GM23338 (cell line): ENCODE results near the gene TNNC1. TPM values are rescaled to one million over a fixed set of nuclear protein-coding genes. Genes with fewer than 3 reads are reported as not detected.

ENCODE experiments used
- ATAC-seq: fragments of 200-7000 bp; cut with Tn5 transposase; 3 replicates; pipeline ENCODE4 v1.9.1; 2020
- DNase-seq: peaks from one replicate; pipeline ENCODE4 v3.0.0-alpha.2; 2015; ENCODE audit warnings: low spot score
- H2AFZ ChIP-seq: fragments of 200-600 bp; sonication (generic); 2 replicates; pipeline ENCODE4 v1.8.0; 2016; ENCODE audit warnings: antibody characterized with exemption, mild to moderate bottlenecking, moderate library complexity
- H3F3A ChIP-seq: fragments of 200-600 bp; sonication (generic); replicated peaks from 2 replicates; pipeline ENCODE4 v1.8.0; 2017; ENCODE audit warnings: antibody characterized with exemption, mixed run types, low read depth
- H3K27ac ChIP-seq: fragments of 200-600 bp; sonication (generic); 2 replicates; pipeline ENCODE4 v1.6.1; 2016; ENCODE audit warnings: low read depth
- H3K27me3 ChIP-seq: fragments of 200-600 bp; sonication (generic); 2 replicates; pipeline ENCODE4 v1.8.0; 2016; ENCODE audit warnings: mild to moderate bottlenecking, mixed run types, moderate library complexity; ENCODE audit not compliant: insufficient read depth
- H3K36me3 ChIP-seq: fragments of 200-600 bp; sonication (generic); 2 replicates; pipeline ENCODE4 v1.8.0; 2016; ENCODE audit warnings: mild to moderate bottlenecking; ENCODE audit not compliant: insufficient read depth
- H3K4me1 ChIP-seq: fragments of 200-600 bp; sonication (generic); 2 replicates; pipeline ENCODE4 v1.8.0; 2016; ENCODE audit warnings: mild to moderate bottlenecking, moderate library complexity; ENCODE audit not compliant: insufficient read depth
- H3K4me2 ChIP-seq: fragments of 200-600 bp; sonication (generic); 2 replicates; pipeline ENCODE4 v1.7.1; 2017; ENCODE audit warnings: mixed run types
- H3K4me3 ChIP-seq: fragments of 200-600 bp; sonication (generic); 2 replicates; pipeline ENCODE4 v1.6.1; 2016; ENCODE audit warnings: mixed run types
- H3K79me2 ChIP-seq: fragments of 200-600 bp; sonication (generic); replicated peaks from 2 replicates; pipeline ENCODE4 v1.8.0; 2017; ENCODE audit warnings: mild to moderate bottlenecking; ENCODE audit not compliant: insufficient read depth
- H3K9me2 ChIP-seq: fragments of 200-600 bp; sonication (generic); 2 replicates; pipeline ENCODE4 v1.8.0; 2017; ENCODE audit not compliant: insufficient read depth
- H4K20me1 ChIP-seq: fragments of 200-600 bp; sonication (generic); replicated peaks from 2 replicates; pipeline ENCODE4 v1.8.0; 2017; ENCODE audit warnings: mild to moderate bottlenecking; ENCODE audit not compliant: insufficient read depth
- H3K27ac Mint-ChIP-seq: 2 replicates; pipeline ENCODE4 v1.8.0; 2020; ENCODE audit warnings: inconsistent platforms, mild to moderate bottlenecking, moderate library complexity, mixed read lengths
- H3K27me3 Mint-ChIP-seq: 3 replicates; pipeline ENCODE4 v1.8.0; 2022; ENCODE audit warnings: low read depth, mild to moderate bottlenecking, moderate library complexity, mixed read lengths, inconsistent platforms; ENCODE audit not compliant: insufficient read depth, poor library complexity
- H3K36me3 Mint-ChIP-seq: 3 replicates; pipeline ENCODE4 v1.8.0; 2021; ENCODE audit warnings: low read depth, mild to moderate bottlenecking, inconsistent platforms, moderate library complexity, mixed read lengths
- H3K4me1 Mint-ChIP-seq: 3 replicates; pipeline ENCODE4 v1.8.0; 2020; ENCODE audit warnings: mild to moderate bottlenecking, inconsistent platforms, mixed read lengths
- H3K4me3 Mint-ChIP-seq: 3 replicates; pipeline ENCODE4 v1.8.0; 2021; ENCODE audit warnings: moderate library complexity, mild to moderate bottlenecking, inconsistent platforms, mixed read lengths
- H3K9me3 Mint-ChIP-seq: 3 replicates; pipeline ENCODE4 v1.8.0; 2020; ENCODE audit warnings: moderate library complexity, mild to moderate bottlenecking, inconsistent platforms, mixed read lengths
- CREB1 ChIP-seq: fragments of 250-450 bp; sonication (Bioruptor Pico); IDR thresholded peaks from 2 replicates; pipeline ENCODE4 v1.5.0; 2020; ENCODE audit warnings: low read depth, mild to moderate bottlenecking, moderate library complexity
- EZH2 ChIP-seq: fragments of 200-600 bp; sonication (generic); IDR thresholded peaks from one replicate; pipeline ENCODE4 v1.8.0; 2017; ENCODE audit warnings: antibody characterized with exemption, mild to moderate bottlenecking, low read depth; ENCODE audit not compliant: unreplicated experiment
- EZH2phosphoT487 ChIP-seq: fragments of 200-600 bp; sonication (generic); IDR thresholded peaks from one replicate; pipeline ENCODE4 v1.8.1; 2018; ENCODE audit warnings: antibody characterized with exemption; ENCODE audit not compliant: unreplicated experiment
- JUNB ChIP-seq: IDR thresholded peaks from one replicate; pipeline ENCODE4 v1.6.1; 2016; ENCODE audit warnings: antibody characterized with exemption; ENCODE audit not compliant: unreplicated experiment
- NANOG ChIP-seq: IDR thresholded peaks from 2 replicates; pipeline ENCODE4 v1.6.1; 2016; ENCODE audit warnings: antibody characterized with exemption, borderline replicate concordance
- POLR2AphosphoS5 ChIP-seq: IDR thresholded peaks from 2 replicates; pipeline ENCODE4 v1.6.1; 2016; ENCODE audit warnings: antibody characterized with exemption, low read depth
- STAT1 ChIP-seq: IDR thresholded peaks from one replicate; pipeline ENCODE4 v1.6.1; 2016; ENCODE audit warnings: antibody characterized with exemption; ENCODE audit not compliant: unreplicated experiment
- ZNF114 ChIP-seq: fragments of 250-450 bp; sonication (Bioruptor Pico); IDR thresholded peaks from 2 replicates; pipeline ENCODE4 v1.5.0; 2020; ENCODE audit warnings: mild to moderate bottlenecking, moderate library complexity
- ZNF331 ChIP-seq: fragments of 250-450 bp; sonication (Bioruptor Pico); IDR thresholded peaks from 2 replicates; pipeline ENCODE4 v1.5.0; 2020; ENCODE audit warnings: low read depth, mild to moderate bottlenecking, moderate library complexity
- long read RNA-seq: library from polyadenylated mRNA; unstranded; transcript quantifications from one replicate; pipeline ENCODE4 v2.0.0, GENCODE V29; 2020; ENCODE audit not compliant: unreplicated experiment
- polyA plus RNA-seq: library from polyadenylated mRNA; unstranded; fragments of >200 nt; fragmentation: Nextera tagmentation; extraction: Ambion mirVana; gene quantifications from 2 replicates; pipeline ENCODE4 v1.2.1, GENCODE V29; 2016
- total RNA-seq: library from RNA; depleted of rRNA; stranded (reverse); fragments of >200 nt; shearing (Covaris generic); gene quantifications from 2 replicates; pipeline ENCODE4 v1.2.3, GENCODE V29; 2014; rRNA removed
- TF ChIP-seq, protein P1 (sequence below), 2 experiments: fragments of 200-600 bp in 1 of 2; sonication (generic) in 1 of 2; conservative IDR thresholded peaks; 2 replicates each; pipeline versions ENCODE4 v1.5.1 to v1.6.1; 2016 to 2017; ENCODE audit warnings: antibody characterized with exemption in 2 of 2, low read depth in 2 of 2, mild to moderate bottlenecking in 2 of 2, moderate library complexity in 1 of 2
- TF ChIP-seq, protein P2 (sequence below): IDR thresholded peaks from one replicate; pipeline ENCODE4 v1.6.1; 2018; ENCODE audit warnings: antibody characterized with exemption; ENCODE audit not compliant: unreplicated experiment
- TF ChIP-seq, protein P3 (sequence below): IDR thresholded peaks from 2 replicates; pipeline ENCODE4 v1.6.1; 2016; ENCODE audit warnings: antibody characterized with exemption
- TF ChIP-seq, protein P4 (sequence below): fragments of 250-450 bp; sonication (Bioruptor Pico); IDR thresholded peaks from 2 replicates; pipeline ENCODE4 v1.5.0; 2020; ENCODE audit warnings: mild to moderate bottlenecking, moderate library complexity

The TNNC1 gene
- total RNA-seq (1.7 and 6.5 TPM in 2 replicates), polyA plus RNA-seq (6.9 and 8.3 TPM in 2 replicates)
- long read RNA-seq, transcript TNNC1-201 (6 exons, 714 nt), result major isoform, 6 of 6 reads
- long read RNA-seq, partial matches to known transcripts, result 0 of 6 reads
- long read RNA-seq, other reads (novel, unspliced or antisense), result 0 of 6 reads

DNA sequence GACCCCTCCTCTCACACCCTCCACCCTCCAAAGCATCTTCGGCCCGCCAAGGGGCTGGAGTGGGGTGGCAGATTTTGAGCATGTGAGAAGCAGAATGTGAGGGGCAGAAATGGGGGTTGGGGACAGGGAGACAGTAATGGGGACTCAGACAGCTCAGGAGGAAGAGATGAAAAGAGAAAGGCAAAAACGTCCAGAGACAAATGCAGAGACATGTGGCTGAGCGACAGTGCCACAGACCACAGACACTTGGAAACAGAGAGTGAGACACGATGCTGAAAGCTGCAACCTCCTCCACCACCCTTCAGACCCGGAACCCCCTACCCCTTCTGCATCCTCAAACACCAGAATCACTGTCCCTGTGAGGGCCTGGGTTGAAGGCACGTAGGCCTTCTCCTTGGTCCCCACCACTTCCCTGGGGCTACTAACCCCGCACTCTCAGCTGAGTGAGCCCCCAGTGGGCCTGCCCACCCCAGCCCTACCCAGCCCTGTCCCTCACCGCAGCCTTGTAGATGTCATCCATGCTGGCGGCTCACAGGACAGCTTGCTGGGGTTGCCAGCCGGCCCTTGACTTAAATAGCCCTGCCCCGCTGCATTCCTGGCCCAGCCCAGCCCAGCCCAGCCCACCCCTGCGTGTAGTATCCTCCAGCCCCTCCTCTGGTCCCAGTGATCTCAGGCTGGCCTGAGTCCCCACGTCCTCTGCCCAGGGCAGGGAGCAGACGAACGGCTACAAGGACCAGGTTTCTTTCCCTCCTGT lies at the start of gene TNNC1:
TNNC1 (minus strand) TSS at position 546 of the 754 bp plus-strand sequence; CDS start at position 520, 26 bp downstream.
- Histone ChIP-seq H3K27ac (no peak within 1 kb of the TSS), H3K4me2 (peak within 1 kb of the TSS; percentile 91), H3K79me2 (peaks cover 29% of the 10 kb centered on the region), H3K27me3 (no peaks in the 10 kb centered on the region), H3K4me1 (peaks cover 26% of the 10 kb centered on the region), H3F3A (no peaks in the 10 kb centered on the region; the same call in 1 of the 2 replicates), H2AFZ (peak within 1 kb of the TSS; percentile 96), H3K9me2 (no peaks in the 10 kb centered on the region), H3K4me3 (no peak within 1 kb of the TSS), H4K20me1 (peaks cover 18% of the 10 kb centered on the region), H3K36me3 (peaks cover 18% of the 10 kb centered on the region; the same call in 1 of the 2 replicates)
- Mint-ChIP-seq H3K27ac (no peak within 1 kb of the TSS), H3K4me1 (peaks cover 39% of the 10 kb centered on the region), H3K9me3 (no peaks in the 10 kb centered on the region; the same call in 2 of the 3 replicates), H3K27me3 (peaks cover 11% of the 10 kb centered on the region), H3K4me3 (peak within 1 kb of the TSS; percentile 88), H3K36me3 (peaks cover 17% of the 10 kb centered on the region)
- no peak for TF ChIP-seq EZH2
- no peak for TF ChIP-seq ZNF114 (CRISPR knock-in tag)
- no peak for TF ChIP-seq EZH2phosphoT487
- TF ChIP-seq ZNF331 (CRISPR knock-in tag), result no peak
- TF ChIP-seq CREB1 (CRISPR knock-in tag), result no peak
- TF ChIP-seq, protein P1, sequence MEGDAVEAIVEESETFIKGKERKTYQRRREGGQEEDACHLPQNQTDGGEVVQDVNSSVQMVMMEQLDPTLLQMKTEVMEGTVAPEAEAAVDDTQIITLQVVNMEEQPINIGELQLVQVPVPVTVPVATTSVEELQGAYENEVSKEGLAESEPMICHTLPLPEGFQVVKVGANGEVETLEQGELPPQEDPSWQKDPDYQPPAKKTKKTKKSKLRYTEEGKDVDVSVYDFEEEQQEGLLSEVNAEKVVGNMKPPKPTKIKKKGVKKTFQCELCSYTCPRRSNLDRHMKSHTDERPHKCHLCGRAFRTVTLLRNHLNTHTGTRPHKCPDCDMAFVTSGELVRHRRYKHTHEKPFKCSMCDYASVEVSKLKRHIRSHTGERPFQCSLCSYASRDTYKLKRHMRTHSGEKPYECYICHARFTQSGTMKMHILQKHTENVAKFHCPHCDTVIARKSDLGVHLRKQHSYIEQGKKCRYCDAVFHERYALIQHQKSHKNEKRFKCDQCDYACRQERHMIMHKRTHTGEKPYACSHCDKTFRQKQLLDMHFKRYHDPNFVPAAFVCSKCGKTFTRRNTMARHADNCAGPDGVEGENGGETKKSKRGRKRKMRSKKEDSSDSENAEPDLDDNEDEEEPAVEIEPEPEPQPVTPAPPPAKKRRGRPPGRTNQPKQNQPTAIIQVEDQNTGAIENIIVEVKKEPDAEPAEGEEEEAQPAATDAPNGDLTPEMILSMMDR (conservative IDR thresholded peaks at IDR 0.05; ENCODE audit: low read depth in 2 of 2), result no peak
- no peak for TF ChIP-seq POLR2AphosphoS5
- TF ChIP-seq, protein P2, sequence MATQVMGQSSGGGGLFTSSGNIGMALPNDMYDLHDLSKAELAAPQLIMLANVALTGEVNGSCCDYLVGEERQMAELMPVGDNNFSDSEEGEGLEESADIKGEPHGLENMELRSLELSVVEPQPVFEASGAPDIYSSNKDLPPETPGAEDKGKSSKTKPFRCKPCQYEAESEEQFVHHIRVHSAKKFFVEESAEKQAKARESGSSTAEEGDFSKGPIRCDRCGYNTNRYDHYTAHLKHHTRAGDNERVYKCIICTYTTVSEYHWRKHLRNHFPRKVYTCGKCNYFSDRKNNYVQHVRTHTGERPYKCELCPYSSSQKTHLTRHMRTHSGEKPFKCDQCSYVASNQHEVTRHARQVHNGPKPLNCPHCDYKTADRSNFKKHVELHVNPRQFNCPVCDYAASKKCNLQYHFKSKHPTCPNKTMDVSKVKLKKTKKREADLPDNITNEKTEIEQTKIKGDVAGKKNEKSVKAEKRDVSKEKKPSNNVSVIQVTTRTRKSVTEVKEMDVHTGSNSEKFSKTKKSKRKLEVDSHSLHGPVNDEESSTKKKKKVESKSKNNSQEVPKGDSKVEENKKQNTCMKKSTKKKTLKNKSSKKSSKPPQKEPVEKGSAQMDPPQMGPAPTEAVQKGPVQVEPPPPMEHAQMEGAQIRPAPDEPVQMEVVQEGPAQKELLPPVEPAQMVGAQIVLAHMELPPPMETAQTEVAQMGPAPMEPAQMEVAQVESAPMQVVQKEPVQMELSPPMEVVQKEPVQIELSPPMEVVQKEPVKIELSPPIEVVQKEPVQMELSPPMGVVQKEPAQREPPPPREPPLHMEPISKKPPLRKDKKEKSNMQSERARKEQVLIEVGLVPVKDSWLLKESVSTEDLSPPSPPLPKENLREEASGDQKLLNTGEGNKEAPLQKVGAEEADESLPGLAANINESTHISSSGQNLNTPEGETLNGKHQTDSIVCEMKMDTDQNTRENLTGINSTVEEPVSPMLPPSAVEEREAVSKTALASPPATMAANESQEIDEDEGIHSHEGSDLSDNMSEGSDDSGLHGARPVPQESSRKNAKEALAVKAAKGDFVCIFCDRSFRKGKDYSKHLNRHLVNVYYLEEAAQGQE, result no peak
- TF ChIP-seq, protein P3, sequence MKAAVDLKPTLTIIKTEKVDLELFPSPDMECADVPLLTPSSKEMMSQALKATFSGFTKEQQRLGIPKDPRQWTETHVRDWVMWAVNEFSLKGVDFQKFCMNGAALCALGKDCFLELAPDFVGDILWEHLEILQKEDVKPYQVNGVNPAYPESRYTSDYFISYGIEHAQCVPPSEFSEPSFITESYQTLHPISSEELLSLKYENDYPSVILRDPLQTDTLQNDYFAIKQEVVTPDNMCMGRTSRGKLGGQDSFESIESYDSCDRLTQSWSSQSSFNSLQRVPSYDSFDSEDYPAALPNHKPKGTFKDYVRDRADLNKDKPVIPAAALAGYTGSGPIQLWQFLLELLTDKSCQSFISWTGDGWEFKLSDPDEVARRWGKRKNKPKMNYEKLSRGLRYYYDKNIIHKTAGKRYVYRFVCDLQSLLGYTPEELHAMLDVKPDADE, result no peak
- TF ChIP-seq JUNB, result no peak
- TF ChIP-seq STAT1, result no peak
- no peak for TF ChIP-seq NANOG
- TF ChIP-seq, protein P4, sequence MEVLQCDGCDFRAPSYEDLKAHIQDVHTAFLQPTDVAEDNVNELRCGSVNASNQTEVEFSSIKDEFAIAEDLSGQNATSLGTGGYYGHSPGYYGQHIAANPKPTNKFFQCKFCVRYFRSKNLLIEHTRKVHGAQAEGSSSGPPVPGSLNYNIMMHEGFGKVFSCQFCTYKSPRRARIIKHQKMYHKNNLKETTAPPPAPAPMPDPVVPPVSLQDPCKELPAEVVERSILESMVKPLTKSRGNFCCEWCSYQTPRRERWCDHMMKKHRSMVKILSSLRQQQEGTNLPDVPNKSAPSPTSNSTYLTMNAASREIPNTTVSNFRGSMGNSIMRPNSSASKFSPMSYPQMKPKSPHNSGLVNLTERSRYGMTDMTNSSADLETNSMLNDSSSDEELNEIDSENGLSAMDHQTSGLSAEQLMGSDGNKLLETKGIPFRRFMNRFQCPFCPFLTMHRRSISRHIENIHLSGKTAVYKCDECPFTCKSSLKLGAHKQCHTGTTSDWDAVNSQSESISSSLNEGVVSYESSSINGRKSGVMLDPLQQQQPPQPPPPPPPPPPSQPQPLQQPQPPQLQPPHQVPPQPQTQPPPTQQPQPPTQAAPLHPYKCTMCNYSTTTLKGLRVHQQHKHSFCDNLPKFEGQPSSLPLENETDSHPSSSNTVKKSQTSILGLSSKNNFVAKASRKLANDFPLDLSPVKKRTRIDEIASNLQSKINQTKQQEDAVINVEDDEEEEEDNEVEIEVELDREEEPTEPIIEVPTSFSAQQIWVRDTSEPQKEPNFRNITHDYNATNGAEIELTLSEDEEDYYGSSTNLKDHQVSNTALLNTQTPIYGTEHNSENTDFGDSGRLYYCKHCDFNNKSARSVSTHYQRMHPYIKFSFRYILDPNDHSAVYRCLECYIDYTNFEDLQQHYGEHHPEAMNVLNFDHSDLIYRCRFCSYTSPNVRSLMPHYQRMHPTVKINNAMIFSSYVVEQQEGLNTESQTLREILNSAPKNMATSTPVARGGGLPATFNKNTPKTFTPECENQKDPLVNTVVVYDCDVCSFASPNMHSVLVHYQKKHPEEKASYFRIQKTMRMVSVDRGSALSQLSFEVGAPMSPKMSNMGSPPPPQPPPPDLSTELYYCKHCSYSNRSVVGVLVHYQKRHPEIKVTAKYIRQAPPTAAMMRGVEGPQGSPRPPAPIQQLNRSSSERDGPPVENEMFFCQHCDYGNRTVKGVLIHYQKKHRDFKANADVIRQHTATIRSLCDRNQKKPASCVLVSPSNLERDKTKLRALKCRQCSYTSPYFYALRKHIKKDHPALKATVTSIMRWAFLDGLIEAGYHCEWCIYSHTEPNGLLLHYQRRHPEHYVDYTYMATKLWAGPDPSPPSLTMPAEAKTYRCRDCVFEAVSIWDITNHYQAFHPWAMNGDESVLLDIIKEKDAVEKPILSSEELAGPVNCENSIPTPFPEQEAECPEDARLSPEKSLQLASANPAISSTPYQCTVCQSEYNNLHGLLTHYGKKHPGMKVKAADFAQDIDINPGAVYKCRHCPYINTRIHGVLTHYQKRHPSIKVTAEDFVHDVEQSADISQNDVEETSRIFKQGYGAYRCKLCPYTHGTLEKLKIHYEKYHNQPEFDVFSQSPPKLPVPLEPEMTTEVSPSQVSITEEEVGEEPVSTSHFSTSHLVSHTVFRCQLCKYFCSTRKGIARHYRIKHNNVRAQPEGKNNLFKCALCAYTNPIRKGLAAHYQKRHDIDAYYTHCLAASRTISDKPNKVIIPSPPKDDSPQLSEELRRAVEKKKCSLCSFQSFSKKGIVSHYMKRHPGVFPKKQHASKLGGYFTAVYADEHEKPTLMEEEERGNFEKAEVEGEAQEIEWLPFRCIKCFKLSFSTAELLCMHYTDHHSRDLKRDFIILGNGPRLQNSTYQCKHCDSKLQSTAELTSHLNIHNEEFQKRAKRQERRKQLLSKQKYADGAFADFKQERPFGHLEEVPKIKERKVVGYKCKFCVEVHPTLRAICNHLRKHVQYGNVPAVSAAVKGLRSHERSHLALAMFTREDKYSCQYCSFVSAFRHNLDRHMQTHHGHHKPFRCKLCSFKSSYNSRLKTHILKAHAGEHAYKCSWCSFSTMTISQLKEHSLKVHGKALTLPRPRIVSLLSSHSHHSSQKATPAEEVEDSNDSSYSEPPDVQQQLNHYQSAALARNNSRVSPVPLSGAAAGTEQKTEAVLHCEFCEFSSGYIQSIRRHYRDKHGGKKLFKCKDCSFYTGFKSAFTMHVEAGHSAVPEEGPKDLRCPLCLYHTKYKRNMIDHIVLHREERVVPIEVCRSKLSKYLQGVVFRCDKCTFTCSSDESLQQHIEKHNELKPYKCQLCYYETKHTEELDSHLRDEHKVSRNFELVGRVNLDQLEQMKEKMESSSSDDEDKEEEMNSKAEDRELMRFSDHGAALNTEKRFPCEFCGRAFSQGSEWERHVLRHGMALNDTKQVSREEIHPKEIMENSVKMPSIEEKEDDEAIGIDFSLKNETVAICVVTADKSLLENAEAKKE (CRISPR knock-in tag), result no peak
- DNase-seq, result peak; percentile 71
- peak; percentile 24 for ATAC-seq
